Ovary (tissue), 3 donors: ENCODE results near the gene TSHZ2.

Experiments used
- POLR2A ChIP-seq: fragments of 450-650 bp; IDR thresholded peaks from one replicate; pipeline ENCODE4 v1.6.1; 2017; ENCODE audit warnings: antibody characterized with exemption, mild to moderate bottlenecking, moderate library complexity
- TF ChIP-seq, protein P1 (sequence below), 3 donors: fragments of 450-650 bp in 2 of 3; fragments of 200-600 bp in 1 of 3; IDR thresholded peaks; one replicate each; pipeline versions ENCODE4 v1.5.1 to v1.8.0; 2016 to 2022; ENCODE audit warnings: antibody characterized with exemption in 3 of 3, mild to moderate bottlenecking in 1 of 3
- donor health status: DM: no; HTN: no; CAD: no.

- TF ChIP-seq POLR2A: no peak
- TF ChIP-seq, protein P1, sequence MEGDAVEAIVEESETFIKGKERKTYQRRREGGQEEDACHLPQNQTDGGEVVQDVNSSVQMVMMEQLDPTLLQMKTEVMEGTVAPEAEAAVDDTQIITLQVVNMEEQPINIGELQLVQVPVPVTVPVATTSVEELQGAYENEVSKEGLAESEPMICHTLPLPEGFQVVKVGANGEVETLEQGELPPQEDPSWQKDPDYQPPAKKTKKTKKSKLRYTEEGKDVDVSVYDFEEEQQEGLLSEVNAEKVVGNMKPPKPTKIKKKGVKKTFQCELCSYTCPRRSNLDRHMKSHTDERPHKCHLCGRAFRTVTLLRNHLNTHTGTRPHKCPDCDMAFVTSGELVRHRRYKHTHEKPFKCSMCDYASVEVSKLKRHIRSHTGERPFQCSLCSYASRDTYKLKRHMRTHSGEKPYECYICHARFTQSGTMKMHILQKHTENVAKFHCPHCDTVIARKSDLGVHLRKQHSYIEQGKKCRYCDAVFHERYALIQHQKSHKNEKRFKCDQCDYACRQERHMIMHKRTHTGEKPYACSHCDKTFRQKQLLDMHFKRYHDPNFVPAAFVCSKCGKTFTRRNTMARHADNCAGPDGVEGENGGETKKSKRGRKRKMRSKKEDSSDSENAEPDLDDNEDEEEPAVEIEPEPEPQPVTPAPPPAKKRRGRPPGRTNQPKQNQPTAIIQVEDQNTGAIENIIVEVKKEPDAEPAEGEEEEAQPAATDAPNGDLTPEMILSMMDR (IDR thresholded peaks at IDR 0.05): no peak
These were observed 476.7 kb downstream of the TSHZ2 start for GRCh38 chr20:53448875-53449274.
